ENCODE data around the gene PRLR.

GRCh38 chr5:35164860-35165542, 65.3 kb downstream of the PRLR start:
- TF ChIP-seq BHLHE40 (IDR thresholded peaks at IDR 0.05; ENCODE audit: borderline replicate concordance) (no peak), SUZ12 (IDR thresholded peaks at IDR 0.05) (no peak), SP1 (IDR thresholded peaks at IDR 0.05) (no peak), L3MBTL2 (conservative IDR thresholded peaks at IDR 0.05) (no peak), CTBP1 (IDR thresholded peaks at IDR 0.05; ENCODE audit: borderline replicate concordance) (no peak), TARDBP (IDR thresholded peaks at IDR 0.05) (no peak), FOXA1 (IDR thresholded peaks at IDR 0.05) (no peak), ELF4 (IDR thresholded peaks at IDR 0.05) (no peak), FOXM1 (IDR thresholded peaks at IDR 0.05; ENCODE audit: borderline replicate concordance) (no peak), LEF1 (IDR thresholded peaks at IDR 0.05; ENCODE audit: borderline replicate concordance) (no peak), PKNOX1 (IDR thresholded peaks at IDR 0.05) (no peak), ZNF384 (IDR thresholded peaks at IDR 0.05) (no peak)
